ENCODE data around the gene P2RX4. TPM values are rescaled to one million over a fixed set of nuclear protein-coding genes. Genes with fewer than 3 reads are reported as not detected.

The P2RX4 gene
- total and polyA plus RNA-seq, 9 of the 15 experiments (the other 6 are each of a cell fraction or from before 2014, with no cell fraction given): 6.6 to 21.5 (median 11.7) TPM

- no peak for TF ChIP-seq PREB (CRISPR knock-in tag; IDR thresholded peaks at IDR 0.05)
- no peak for TF ChIP-seq MYNN (IDR thresholded peaks at IDR 0.05)
- TF ChIP-seq MYNN (CRISPR knock-in tag; IDR thresholded peaks at IDR 0.05): no peak
- TF ChIP-seq GTF3C2 (IDR thresholded peaks at IDR 0.05; ENCODE audit: borderline replicate concordance, extremely low read depth, insufficient read length): no peak
- TF ChIP-seq FOXP4 (CRISPR knock-in tag; IDR thresholded peaks at IDR 0.05; ENCODE audit: borderline replicate concordance): no peak
- TF ChIP-seq RUNX1 (IDR thresholded peaks at IDR 0.05; ENCODE audit: low read depth): no peak
These were observed 39.8 kb upstream of the P2RX4 start (continued) for GRCh38 chr12:121170151-121170550.
